HG03025 (cell line): ENCODE results near the gene SLC26A2.
A peak's percentile ranks its signal among the peaks of the same experiment; 100 is the strongest.

Source experiments
- ATAC-seq: cut with Tn5 transposase; IDR thresholded peaks from one replicate; pipeline ENCODE4 v1.9.1; 2021; ENCODE audit warnings: mild to moderate bottlenecking, moderate library complexity; ENCODE audit not compliant: unreplicated experiment, low FRiP score

The SLC26A2 gene

DNA sequence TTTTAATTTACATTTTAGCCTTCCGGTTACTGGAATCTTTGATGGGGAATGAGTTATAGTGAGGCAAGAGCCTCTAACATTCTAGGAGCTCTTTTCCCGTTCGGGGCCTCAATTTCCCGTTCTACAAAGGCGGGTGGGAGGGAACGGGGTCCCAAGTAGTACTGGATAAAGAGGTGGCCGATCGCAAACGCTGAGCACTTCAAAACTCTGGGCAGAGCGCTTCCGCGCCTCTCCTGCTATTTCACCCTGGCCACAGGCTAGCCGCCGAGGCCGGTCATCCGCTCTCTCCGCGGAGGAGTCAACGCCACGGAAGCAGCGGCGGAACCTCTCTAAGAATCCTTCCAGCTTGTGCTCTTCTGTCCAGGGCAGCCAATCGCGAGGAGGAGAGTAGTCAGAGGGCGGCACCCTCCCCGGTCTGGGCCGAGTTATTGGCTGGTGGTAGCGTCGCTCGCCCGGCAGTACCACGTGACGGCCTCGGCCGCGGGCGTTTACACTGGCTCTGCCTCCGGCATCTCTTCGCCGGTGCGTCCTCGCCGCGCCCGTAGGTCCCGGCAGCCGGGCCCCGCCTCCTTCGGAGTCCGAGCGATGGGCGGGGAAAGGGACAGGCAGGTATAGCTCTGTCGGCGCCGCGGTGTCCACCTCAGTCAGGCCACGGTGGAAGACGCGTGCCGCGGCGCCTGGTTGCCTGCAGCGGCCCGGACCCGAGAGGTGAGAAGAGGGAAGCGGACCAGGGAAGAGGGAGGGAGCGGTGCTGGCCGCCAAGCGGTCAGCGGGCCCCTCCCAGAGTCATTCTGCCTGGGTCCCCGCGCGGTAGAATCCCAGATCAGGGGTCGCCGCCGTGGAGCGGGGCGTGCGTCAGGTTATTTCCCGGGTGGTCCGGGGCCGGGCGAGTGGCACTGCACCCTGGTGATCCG lies at the start of gene SLC26A2:
SLC26A2 (plus strand) TSS at position 487 of the 914 bp plus-strand sequence. CDS start 16,895 bp downstream, outside the sequence.
- ATAC-seq = peak; percentile 97

DNA sequence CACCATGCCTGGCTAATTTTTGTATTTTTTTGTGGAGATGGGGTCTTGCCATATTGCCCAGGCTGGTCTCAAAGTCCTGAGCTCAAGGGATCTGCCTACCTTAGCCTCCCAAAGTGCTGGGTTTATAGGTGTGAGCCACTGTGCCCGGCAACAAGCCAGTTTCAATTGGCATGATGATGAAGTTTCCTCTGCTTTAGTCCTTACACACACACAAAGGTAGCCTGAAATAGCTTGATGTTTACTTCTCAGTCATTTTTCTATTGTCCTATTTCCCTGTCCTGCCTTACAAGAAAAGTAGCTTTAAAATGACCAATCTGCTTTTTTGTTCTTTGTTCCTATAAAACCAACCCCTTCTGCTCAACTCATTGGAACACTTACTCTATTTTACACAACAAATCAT lies 49.5 kb upstream of the SLC26A2 start:
- no peak for ATAC-seq

DNA sequence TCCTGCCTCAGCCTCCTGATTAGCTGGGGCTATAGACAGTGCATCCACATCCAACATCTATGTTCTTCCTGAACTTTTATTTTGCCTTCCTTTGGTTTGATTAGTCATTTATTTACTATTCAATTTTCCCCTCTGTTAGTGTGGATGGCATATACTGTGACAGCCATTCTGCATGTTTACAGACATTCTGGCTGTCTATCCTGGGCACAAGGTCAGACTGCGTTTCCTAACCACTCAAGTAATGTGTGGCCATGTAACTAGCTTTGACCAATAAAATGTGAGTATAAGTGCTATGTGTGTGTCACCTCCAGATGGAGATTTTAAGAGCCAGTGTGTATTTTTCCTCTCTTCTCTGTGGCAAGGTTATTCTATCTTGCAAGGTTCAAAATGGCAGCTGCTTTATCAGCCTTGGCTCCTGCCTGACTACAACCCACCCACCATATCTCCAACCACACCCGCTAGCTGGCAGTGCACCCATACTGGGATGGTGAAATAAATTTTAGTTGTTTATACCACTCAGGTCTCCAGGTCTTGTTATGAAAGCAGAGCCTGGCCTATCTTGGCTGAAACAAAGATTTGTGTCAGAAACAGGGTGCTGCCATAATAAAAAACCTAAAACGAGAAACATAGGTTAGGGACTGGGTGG lies 48.2 kb upstream of the SLC26A2 start:
- ATAC-seq = no peak

DNA sequence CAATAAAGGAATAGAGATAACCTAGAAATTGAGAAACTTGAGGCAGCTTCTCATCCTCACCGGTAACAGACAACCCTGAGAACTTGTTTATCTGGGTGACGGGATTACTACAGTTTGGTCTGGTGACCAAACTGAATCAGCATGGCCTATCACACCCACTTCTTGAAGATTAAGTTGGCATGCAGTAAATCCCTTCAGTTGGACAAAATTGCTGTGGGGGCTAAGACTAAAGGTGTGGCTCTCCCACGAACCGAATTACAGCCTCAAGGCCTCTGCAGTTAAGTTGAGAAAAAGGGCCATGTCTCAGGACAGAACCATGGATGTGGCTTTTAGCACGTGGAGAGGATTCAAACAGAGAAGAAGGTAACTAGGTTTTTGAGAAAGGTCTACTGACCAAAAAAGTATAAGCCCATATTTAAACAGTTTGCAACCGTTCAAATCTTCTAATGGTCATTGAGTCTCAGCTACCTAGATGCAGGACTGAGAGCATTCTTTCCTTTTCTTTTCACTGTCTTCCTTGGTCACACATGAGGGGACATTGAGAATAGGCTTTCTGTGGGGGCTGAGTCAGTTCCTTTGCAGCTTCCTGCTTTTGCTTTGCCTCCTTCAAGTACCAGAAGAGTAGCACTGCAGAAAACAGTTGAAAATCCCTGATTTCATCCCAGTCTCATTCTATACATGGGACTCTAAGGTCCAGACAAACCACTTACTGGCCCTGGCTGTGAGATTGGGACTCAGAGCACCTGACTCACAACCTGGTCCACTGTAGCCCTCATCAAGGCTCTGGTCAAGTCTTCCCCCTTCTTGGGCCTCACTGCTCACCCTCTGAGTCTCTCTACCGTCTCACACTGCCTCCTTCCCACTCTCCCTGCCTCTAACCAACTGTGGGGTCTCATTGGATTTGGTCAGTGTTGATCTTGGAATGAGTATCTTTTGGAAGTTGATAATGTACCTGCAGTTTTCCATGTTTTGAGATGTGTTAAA lies 46.8 kb upstream of the SLC26A2 start:
- ATAC-seq = no peak

DNA sequence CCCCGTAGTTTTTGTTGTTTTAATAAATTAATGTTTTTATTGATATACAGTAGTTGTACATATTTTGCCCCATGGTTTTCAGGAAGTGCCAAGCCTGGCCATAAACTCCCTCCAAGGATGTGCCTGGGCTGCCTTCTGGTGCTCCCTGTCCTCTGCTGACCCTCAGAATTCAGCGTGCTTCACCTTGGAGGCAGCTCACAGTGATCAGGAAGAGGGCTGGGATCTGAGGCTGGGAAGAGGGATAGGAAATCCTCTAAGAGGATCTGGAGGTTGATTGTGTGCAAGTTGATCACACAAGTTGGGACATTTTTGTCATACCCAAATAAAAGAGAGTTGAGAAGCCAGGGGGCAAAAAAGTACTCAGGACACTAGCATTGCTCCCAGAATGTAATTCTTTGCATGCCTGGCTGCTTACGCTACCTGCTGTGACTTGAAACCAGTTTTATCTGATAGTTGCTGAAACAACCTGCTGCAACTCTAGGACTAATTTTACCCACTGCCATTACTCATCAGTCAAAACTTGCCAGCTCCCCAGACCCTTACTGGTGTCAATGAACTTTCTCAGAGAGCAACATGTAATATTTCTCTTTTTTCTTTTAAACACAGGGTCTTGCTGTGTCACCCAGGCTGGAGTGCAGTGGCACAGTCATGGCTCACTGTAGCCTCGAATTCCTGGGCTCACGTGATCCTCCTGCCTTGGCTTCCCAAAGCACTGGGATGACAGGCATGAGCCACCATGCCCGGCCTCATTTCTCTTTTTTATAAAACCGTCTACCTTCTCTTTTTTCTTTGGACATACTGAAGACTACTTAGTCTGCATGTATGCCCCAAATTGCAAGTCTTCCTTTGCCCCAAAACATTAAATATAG lies 44.9 kb upstream of the SLC26A2 start:
- no peak for ATAC-seq

DNA sequence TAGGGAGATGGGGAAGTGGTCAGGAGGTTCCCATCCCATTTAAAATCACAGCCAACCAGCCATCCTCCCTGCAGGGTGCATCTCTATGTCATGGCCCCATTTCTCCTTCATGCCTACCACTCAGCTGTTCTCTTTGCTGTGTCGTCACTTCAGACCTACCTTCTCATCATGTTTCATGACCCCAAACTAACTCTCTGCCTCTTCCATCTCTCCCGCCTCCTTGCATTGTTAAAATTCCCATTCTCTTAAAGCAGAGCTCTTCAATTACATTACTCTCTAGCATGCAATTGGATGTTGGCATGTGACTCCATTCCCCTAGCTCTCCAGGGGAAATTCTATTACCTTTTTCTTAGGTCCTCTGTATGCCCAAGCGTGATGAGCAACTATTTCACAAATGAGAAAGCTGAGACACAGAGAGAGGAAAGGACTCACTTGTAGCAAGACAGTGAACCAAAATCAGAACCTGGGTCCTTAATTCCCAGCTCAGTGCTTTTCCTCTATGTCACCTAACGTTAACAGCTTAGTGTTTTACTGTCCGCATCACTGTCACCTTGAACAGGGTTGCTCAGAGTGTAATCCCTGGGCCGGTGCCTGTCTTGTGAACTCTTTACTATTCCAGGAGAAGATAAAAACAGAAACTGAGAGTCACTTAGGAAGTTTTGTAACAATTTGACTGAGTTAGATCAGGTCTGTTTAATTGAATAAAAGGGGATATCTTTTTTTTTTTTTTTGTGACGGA lies 44.1 kb upstream of the SLC26A2 start:
- ATAC-seq = no peak

DNA sequence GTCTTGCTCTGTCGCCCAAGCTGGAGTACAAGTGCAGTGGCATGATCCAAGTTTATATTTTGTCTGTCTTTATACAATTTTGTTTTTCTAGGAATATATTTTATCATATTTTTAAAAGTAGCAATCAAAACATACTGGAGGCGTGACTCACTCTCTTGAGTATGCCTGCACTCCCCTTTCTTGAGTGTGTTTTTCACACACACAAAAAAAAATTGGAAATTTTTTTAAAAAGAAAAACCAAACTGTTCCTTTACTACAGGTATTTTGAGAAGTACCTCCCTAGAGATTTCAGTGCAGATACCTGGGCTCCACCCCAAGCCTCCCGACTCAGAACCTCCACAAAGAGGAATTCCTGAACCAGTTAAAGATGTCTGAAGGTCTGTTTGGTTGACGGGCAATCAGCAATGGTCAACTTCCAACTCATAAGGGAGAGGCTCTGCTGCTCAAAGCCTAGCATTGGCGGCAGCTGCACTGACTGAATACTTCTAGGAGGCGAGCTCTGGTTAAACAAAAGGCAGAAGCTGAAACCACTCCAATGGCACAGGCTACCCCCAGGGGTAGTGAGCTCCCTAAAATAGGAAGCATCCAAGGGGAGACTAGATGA lies 43.4 kb upstream of the SLC26A2 start:
- ATAC-seq = no peak

DNA sequence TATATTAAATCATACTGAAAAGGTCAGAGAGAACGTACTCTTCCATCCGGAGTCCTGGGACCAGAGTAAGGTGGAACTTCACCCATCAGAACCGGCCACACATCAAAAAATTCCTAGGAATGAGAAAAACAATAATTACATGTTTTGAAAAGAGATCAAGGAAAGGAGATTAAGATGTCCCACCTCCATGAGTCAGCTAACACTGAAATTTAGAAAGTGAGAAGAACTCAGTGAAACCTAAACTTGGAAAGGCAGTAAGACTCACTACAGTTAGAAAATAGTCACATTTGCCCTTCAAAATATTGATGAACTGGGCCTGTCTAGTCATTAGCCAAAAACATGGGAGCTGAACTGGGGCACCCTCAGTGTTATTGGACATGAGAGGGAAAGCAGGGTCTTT lies 39.0 kb upstream of the SLC26A2 start:
- ATAC-seq = no peak

DNA sequence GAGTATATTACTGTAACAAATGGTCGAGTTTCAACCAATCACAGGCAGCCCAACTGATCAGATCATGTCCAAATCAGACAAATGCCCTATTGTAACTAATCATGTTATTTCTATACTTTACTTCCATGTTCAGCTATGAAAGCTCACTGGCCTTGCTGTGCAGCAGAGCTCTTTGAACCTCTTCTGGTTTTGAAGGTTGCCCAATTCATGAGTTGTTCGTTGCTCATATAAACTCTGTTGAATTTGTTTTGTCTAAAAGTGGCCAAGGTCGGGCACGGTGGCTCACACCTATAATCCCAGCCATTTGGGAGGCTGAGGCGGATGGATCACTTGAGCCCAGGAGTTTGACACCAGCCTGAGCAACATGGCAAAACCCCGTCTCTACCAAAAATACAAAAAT lies 37.6 kb upstream of the SLC26A2 start:
- no peak for ATAC-seq

DNA sequence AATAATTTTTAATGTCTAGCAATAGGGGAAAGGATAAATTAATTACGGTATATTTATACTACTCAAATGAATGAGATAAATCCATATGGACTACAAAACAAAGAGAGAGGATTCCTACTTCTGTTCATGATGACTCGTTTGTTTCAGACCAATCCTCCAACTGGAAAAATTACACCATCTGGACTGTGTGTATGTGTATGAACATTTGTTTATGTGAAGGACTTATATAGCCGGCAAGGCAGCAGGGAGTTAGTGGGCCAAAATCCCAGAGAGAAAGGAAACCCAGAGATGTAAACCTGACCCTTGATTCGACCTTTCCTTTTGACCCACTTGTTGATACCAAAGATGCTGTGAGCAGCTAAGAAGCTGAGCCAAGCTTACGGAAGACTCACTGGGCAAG lies 36.1 kb upstream of the SLC26A2 start:
- ATAC-seq = no peak

DNA sequence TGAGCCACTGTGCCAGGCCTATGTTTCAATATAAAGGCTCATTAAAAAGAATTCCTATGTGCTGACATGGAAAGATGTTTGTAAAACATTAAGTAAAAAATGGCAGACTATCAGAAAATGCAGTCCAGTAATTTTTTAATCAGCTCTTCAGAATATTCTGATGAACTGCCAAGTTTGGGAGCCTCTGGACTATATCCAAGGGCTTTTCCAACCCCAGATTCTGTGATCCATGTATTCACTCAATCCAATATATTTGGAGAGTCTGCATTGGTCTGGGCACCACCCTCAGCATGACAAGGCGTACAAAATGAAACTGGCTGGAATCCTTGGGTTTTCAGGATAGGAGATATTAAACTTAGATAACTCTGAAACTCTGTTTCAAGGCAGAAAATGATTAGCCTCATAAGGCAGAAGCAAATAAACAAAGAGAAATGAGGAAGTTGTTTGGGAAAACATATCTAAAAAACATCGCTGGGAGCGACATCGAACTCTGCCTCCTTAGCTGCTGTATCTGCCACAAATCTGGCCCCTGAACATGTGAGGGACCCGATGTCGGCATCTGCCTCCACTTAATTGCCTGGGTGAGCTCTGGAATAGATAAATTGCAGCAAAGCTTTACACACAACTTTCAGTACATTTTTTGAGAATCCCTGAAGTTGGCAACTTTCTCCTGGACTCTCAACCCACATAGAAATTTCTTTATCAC lies 30.4 kb upstream of the SLC26A2 start:
- ATAC-seq = no peak

DNA sequence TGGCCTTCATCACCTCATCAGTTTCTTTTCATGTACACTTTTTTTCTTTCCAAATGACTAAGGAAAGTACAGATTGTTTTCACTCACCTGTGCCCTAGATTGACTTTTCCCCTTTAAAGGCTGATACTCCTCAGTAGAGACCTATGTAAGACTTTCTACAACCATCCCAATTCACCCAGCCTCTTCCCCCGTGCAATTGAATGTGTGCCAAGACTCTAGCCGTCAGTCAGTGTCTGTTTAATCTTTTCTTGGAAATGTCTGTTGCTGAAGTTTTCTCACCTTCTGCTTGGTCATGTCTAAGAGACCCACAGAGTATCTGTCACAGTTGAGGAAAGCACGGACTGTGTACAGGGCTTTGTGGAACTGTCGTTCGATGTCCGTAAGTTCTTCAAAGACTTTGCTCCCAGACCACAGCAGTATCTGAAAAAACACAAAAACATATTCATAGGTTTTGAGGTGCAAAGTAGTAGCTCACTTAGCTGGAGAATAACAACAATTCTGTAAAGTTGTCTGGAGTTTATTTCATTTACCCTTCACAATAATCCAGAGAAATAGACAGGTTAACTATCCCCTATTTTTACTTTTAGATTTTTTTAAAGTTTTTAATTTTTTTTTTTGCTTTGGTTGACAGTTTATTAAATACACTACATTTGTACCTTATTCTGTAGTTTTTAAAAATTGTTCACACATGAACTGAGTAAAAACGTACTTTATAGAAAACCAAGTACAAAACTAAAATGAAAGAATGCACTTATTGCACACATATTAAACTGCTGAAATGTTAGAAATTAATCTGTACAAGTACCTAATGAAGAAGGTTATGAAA lies 29.6 kb upstream of the SLC26A2 start:
- no peak for ATAC-seq

DNA sequence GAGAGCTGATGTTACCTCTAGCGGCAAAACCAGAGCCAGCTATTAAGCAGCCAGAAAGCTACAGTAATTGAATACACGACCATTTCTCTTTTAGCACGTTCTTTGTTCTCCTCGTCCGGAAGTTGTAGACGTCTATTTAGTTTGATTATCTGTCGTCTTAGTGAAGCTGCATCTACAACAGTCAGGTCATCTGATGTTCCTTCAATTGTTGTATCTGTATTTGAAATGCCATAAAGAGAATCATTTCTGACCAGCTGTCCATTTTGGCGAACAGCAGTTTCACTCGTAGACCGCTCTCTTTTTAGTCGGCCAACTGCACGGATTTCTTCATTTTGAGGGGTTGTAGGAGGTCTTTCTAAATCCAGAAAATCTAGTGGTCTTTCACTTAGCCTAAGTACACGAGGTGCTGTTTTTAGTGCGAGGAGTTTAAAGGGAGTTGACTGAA lies 28.5 kb upstream of the SLC26A2 start:
- ATAC-seq = no peak

DNA sequence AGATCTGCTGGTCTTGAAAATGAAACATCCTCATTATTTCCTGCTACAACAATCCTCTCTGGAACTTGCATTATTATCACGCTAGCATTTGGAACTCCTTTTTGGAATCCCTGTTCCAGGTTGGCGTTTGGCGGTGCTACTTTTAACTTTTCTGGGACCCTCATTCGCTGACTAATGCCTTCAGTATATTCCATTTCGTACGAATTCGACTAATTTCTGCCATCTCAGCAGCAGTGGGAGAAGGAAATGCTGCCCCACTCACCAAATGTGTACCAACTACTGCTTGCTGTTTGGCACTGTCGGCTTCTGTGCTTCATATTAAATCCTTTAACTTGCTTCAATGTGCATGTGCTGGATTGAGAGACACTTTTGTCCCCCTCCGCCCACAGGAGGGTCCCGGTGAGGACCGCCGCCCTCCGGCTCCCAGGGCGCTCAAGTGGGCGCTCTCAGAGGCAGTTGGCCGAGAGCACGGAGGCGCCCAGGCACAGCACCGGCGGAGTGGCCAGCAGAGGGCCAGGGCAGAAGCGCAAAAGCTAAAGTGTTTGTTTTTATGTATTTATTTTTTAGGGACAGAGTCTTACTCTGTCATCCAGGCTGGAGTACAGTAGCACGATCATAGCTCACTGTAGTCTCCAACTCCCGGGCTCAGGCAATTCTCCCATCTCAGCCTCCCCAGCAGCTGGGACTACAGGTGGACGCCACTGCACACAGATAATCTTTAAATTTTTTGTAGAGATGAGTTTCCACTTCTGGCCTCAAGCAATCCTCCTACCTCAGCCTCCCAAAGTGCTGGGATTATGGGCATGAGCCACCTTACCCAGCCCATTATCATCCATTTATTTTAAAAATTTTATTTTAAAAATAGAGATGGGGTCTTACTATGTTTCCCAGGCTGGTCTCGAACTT lies 27.9 kb upstream of the SLC26A2 start:
- no peak for ATAC-seq

DNA sequence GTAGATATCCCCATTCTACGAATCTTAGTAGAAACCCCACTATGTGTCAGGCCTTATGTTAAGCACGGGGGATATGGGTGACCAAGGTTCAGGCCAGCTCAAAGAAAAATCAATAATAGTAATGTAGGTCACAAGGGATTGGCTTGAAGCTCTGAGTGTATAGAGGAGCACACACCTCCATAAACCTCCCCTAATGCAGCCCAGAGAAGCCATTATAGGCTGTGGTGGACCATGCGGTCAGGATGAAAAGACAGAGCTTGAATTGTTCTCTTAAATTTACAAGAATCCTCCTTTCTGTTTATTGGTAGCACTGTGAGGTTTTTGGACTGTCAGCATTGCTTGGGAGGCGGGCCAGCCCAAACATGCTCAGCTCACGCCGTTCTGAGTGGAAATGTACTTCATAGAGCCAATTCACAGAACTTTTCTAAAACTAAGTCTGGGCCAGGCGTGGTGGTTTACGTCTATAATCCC lies 25.1 kb upstream of the SLC26A2 start:
- no peak for ATAC-seq
